GM18909 (cell line): ENCODE measurements around the gene SPRN.

Experiments
- ATAC-seq: cut with Tn5 transposase; IDR thresholded peaks from one replicate; pipeline ENCODE4 v1.9.1; 2021; ENCODE audit warnings: mild to moderate bottlenecking; ENCODE audit not compliant: unreplicated experiment, poor library complexity

SPRN gene

DNA sequence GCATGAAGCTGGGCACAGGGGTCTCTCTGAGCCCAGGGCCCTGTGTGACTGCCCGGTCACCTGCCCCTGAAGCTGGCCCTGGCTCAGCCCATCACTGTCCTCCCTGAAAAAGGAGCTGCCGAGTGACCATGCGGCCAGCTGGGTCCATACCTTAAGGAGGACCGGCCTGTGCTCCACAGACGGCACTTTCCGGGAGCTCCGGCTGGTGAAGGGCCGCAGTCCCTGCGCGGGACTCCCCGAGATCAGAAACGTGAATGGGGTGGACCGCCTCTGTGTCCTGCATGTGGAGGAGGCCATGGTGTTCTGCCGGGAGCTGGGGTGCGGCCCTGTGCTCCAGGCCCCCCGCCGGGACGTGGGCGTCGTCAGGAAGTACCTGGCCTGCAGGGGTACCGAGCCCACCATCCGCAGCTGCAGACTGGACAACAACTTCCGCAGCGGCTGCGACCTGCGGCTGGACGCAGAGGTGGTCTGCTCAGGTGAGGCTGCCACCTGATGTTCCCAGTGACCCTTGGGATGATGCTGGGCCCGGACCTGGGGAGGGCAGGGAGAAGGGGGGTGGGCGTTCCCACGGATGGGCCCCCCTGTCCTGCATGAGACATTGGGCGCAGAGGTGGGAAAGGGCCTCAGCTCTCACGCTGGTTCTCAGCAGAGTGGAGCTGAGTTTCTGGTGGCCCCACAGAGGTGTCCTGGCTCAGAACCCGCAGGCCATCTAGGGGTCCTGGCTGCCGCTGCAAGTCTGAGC is 32.8 kb upstream of the SPRN start:
- no peak for ATAC-seq

DNA sequence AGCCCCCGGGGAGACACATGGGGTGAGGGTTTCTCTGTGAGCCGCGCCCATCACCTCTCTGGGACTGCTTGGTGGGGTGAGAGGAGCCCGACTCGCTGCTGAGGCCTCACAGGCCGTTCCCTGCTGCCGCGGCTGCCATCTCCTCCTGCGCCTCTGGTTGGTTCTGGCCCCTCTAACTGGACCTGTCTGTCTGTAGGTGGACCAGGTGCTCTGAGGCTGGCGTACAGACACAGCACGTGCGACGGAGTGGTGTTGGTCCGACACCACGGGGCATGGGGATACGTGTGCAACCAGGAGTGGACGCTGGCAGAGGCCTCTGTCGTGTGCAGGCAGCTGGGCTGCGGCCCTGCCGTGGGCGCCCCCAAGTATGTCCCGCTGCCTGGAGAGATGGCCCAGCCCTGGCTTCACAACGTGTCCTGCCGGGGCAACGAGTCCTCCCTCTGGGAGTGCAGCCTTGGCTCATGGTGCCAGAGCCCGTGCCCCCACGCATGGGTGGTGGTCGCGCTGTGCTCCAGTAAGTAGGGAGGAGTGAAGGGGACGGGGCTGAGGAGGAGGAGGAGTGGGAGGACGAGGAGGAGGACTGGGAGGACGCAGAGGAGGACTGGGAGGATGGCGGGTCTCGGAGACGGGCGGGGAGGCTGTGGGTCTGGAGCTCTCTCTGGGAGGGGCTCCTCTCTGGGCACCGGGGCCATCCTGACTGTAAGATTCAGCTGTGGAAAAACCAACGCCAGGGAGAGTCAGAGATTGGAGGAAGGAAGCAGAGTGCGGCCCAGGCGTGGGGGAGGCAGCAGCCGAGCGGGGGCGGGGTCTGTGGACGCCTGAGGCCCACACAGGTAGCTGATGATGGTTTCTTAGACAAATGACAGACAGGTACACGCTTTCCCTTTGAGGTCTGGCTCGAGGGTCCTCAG is 31.9 kb upstream of the SPRN start:
- no peak for ATAC-seq

DNA sequence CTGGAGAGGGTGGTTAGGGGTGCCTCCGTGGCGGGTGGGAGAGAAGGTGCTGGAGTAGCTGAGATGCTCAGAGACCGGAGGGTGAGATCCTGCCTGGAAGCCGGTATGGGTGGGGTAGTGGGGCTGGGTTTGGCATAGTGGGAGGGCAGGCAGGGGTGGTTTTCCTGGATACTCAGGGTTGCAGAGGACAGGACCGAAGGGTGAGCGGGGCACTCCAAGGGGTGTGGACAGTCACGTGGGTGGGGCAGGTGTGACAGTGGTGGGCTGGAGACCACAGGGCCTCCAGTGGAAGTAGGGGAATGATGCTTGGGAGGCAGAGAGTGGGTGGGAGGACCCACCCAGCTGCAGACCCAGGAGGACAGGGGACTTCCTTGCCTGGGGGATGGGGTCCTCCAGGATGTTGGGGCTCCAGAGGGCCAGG is 31.2 kb upstream of the SPRN start:
- ATAC-seq, result no peak

DNA sequence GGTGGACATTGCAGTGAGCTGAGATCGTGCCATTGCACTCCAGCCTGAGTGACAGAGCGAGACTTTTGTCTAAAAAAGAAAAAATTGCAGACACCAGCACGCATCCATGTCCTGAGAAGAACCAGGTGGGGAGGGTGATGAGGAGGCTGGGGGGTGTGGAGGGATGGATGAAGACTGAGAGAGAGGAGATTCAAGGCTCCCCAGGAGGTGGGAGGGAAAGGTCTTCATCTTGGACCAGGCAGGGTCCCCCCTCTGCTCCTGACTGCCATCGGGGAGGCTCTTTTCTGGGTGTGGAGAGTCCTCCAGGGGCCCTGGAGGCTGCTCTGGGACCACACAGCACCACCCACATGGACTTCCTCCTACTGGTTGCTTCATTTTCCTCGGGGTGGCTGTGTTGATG is 30.8 kb upstream of the SPRN start:
- ATAC-seq, result no peak

DNA sequence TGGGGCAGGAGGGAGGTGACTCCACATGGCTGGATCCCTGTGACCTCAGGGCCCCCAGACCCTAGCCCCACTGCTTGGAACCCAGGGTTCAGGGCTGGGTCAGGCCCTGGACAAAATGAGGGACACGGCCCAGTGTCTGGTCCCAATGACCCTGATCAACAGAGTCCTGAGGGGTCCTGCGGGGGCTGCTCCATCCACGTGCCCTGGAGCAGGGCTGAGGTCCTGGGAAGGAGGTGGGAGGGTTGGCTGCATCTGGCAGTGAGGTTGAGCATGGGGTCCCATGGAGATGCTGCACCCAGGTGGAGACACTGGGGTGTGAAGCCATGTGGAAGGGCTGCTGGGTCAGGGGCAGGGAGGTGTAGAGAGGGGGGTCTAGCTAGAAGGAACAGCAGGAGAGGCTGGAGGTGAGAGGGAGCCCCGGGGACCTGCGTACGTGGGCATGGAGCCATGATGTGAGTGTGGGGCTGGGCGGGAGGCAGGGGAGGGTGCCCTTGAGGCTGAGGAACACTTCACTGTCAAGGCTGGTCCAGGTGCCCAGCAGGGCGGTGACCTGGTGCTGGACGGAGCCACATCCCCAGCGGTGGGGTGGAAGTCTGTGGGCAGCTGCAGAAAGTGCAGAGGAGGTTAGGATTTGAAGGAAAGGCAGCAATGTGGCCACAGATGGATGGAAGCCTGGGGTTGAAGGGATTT is 29.9 kb upstream of the SPRN start:
- no peak for ATAC-seq

DNA sequence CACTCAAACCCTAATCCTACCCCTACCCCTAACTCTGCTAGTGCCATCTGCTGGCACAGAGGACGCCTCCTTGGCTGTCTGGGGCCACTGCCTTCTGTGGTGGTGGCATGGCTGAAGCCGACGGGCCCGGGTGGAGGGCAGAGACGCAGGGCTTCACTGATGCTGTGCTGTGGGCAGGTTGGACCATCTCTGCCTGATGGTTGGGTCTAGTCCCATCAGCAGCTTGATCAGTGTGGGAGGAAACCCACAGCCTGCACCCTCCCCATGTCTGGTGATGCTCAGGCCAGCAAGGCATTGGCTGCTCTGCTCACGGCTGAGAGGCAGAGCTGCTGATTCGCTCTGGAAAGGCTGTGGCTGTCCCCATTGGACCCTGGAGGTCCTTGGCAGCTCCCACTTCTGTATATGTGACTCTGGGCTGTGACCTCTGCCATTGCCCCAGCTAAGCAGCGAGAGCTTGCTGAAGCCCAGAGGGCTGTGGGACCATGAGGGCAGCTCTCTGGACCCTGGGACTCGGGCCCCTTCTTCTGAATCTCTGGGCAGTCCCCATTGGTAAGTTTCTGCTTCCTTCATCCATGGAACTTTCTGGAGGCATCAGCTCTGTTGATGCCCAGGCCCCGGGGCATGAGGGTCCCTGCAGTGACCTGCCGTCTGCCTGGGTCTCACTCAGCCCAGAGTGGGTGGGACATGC is 29.2 kb upstream of the SPRN start, which contains the start of gene SCART1:
Gene SCART1, plus strand, starts transcription at position 430 of the 688 bp plus-strand sequence. Its CDS starts 53 bp downstream, at position 483.
- no peak for ATAC-seq

DNA sequence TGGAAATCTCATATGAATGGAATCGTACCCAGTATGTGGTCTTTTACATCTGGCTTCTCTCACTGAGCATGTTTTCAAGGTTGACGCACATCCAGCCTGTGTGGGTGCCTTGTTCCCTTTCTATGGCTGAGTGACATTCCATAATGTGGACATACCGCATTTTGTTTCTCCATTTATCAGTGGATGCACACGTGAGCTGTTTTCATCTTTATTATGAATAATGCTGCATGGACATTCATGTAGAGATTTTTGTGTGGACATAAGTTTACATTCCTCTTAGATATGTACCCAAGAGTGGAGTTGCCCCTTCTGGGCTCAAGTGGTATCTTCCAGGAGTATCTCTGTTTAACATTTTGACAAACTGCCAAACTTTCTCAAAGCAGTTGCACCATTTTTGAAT is 28.0 kb upstream of the SPRN start:
- ATAC-seq, result no peak

DNA sequence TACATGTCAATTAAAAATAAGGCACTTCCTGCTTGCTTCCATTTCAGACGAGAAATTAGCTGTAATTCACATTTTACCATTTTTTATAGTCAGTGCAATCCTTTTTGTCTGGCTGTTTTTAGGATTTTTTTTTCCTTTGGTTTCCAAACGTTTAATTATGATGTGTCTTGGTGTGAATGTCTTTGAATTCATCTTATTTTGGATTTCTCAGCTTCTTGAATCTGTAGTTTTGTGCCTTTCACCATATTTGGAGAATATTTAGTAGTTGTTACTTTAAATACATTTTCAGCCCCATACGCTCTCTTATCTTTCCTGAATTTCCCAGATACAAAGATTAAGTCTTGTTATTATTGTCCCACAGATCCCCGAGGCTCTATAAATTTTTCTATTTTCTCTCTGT is 26.9 kb upstream of the SPRN start:
- ATAC-seq, result no peak

DNA sequence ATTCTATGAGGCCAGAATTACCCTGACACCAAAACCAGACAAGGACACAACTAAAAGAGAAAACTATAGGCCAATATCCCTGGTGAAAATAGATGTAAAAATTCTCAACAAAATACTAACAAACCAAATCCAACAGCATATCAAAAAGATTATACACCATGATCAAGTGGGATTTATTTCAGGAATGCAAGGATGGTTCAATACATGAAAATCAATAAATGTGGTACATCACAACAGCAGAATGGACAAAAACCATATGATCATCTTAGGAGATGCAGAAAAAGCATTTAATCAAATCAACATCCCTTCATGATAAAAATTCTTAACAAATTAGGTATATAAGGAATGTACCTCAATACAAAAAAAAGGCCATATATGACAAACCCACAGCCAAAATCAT is 23.7 kb upstream of the SPRN start:
- ATAC-seq, result no peak

DNA sequence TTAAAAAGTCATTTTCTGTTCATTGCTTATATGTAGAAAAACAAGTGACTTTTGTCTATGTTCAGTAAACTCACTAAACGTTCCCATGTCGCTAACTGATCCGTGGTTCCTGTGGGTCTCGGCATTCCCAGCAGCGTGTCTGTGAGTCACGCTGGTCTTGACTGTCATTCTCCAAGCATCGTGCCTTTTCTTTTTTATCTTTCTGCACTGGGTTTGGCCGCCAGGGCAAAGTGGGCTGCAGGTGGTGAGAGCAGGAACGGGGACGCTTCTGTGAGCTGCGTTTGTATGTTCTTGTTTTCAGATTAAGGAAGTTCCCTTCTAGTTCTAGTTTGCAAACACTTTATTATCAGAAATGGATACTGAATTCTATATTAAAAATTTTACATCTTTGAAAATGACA is 22.6 kb upstream of the SPRN start:
- ATAC-seq, result no peak

DNA sequence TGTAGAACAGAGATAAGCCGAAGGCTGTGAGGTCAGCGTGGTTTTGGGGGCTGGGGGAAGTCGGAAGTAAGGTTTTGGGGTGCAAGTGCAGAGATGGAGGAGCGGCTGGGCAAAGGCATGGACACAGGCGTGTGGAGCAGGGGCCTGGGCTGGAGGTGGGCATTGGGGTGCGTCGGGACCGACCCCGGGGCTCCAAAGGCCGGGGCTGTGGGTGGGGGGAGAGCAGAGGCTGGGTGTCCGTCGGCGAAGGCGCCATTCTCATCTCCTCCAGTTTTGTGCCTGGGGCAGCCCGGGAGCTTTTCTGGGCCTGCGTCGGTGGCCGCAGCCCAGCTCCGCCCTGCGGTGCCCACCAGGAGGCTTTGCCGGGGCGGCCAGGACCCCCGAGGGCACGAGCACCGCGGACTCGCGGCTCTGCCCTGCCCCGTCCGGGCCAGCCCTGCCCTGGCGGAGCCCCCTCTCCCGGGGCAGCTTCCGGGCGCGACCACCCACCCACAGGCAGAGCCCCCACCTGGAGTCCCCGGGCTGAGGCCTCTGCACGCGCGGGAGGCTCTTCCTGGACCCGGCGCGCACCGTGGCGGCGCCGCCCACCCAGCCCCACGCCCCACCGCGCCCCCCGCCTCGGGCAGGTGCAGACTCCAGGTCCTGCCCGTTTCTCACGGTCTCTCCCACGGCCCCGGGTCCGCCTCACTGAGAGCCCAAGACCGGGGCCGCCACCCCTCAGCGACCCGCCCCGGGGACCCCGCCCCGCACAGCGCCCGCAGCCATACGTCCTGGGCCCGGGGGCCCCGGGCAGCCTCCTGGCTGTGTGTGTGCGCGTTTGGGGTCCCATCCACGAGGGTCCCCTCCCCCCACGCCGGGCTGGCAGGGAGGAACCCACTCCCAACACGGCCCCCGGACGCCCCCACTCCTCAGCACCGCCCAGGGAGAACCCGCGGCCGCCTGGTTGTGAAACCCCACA is 21.6 kb upstream of the SPRN start:
- no peak for ATAC-seq

DNA sequence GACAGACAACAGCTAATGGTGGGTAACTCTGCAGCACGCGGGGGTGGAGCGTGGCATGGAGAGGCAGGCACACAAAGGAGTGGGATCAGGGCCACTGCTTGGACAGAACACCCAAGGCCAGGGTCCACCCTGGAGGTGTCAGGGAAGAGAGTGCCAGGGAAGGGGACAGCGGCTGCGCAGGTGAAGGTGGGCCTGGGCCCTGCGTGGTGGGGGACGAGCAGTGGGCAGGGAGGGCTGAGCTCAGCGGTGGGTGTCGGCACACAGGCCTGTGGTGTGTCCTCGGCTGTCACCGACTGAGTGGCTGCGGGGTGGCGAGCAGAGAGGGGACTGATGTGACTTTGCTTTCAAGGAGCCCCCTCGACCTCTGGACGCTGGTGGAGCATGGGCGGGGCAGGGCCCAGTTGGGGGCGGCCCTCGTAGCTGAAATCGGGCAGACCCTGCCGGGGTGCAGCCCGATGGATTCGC is 20.9 kb upstream of the SPRN start:
- ATAC-seq, result no peak

DNA sequence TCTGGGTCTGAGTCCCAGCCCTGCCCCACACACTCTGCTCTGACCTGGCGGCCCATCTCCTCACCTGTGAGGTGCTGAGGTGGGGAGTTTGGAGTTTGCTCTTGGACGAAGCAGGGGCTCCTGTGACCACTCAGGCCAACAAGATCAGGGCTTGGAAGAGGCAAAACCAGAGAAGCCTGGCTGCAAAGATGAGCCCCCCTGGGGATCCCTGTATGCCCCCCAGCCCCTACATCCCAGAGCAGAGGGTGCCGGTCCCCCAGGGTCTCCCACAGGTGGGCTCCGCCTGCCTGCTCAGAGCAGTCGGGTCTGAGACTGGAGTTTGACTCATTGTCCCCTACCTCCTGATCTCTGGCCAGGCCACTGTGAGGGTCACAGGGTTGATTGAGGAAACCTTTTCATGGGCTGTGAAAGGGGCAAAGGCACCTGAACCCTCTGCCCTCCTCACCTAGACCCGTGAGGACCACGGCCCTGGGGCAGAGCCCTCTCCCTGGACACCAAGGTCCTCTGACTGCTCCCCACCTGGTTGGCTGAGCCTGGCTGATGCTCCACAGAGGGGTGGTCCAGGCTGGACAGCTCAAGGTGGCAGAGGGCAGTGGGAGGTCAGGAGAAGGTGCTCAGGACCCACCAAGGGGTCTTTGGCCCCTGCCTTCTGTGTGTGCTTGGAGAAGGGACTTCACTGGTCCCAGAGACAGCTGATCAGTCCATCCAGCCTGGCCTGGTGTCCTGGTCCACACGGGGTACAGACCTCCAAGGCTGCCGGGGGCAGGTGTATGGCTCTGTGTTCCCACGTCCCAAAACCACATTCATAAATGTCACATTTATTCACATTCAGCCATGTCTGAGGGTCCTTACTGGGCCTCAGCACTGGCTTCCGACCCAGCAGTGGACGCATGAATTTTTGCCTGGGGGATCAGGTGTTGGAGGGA is 20.2 kb upstream of the SPRN start:
- no peak for ATAC-seq

DNA sequence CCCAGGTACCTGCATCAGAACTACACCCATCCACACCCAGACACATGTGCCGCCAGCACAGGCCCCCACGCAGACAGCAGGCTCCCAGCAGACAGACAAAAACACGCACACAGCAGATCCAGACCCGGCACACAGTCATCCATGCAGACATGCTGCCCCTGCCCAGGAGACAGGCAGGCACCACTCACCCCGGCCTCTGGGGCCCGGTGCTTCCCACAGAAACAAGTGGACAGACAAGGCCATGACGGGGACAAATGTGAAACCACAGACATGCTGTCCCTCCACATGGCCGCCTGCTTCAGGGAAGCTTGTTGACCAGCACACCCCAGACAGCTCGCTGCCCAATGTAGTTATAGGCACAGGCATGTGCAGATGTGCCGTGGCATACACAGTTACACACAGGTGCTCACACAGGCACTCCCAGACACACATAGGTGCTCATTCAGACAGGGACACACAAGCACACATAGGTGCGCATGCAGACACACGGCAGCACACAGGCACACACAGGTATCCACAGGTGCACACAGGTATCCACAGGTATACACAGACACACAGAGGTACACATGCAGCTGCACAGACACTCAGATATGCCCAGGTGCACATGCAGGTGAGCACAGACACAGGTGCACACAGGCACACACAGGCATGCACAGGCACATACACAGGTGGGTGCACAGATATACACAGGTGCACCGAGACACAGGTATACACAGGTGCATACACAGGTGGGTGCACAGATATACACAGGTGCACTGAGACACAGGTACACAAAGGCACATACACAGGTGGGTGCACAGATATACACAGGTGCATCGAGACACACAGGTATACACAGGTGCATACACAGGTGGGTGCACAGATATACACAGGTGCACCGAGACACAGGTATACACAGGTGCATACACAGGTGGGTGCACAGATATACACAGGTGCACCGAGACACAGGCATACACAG is 18.8 kb upstream of the SPRN start:
- no peak for ATAC-seq

DNA sequence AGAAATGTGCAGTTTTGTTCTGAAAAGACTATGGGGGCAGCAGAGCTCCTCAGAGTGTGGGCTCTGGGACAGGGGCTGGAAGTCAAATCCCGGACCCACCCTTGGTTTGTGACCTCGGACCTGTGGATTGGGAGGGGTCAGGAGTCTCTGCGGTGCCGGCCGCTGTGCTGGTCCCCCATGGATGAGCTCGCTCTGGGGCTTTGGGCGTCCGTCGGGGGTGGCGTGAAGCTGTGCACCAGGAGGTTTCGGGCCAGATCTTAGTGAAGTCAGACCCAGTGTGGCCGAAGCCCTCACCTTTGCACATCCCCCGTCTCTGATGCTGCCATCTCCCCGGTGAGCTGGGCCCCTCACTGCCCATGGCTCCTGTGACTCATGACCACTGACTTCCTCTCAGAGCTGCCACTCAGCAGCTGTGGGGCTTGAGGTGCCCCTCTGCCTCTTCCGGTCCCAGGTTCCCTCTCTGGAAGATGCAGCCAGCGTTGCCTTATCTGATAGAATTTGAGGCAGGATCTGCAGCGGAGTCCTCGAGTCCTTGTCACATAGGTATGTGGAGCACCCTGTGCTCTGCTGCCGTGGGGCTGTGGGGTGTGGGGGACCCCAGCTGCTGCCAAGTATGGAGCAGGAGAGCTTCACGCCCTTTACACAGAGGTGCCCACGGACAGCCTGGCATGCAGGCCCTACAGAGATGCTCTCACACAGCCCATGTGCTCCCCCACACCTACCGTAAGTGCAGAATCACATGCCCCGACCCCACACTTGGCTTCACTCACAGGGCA is 18.0 kb upstream of the SPRN start:
- ATAC-seq, result no peak

DNA sequence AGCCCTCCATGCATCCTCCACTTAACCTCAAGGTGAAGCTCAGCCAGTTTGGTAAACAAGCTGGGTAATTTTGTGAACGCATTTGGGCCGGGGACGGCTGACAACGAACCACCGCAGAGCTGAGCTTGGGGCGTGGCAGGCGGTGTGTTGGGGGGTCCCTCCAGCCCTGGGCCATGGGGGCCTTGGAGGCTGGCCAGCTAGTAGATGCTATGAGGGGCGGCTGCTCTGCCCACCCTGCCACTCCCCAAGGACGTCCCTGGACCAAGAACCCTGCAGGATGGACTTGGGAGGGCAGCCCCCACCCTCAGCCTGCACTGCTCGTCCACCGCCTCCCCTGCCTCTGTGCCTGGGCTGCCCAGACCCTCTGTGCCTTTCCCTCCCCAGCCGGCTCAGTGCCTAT is 17.4 kb upstream of the SPRN start:
- no peak for ATAC-seq
